Mesendoderm (in vitro differentiated cells): ENCODE data around the gene LYST.
"Not testable (repeated sequence)": the region's sequence is repeated elsewhere in the genome, so short reads cannot be mapped to it uniquely, and the experiment has no call there.

Source experiments
- DNase-seq: peaks from one replicate; pipeline ENCODE4 v3.0.0; 2013
- H2AK5ac ChIP-seq: 2 replicates; pipeline ENCODE4 v1.6.1; 2013; ENCODE audit warnings: low read length, inconsistent platforms
- H2BK120ac ChIP-seq: 2 replicates; pipeline ENCODE4 v1.6.1; 2013; ENCODE audit warnings: low read depth, mild to moderate bottlenecking, low read length, moderate library complexity, mixed read lengths
- H2BK15ac ChIP-seq: replicated peaks from 2 replicates; pipeline ENCODE4 v1.6.1; 2013; ENCODE audit warnings: low read depth, mild to moderate bottlenecking, moderate library complexity
- H2BK5ac ChIP-seq: 2 replicates; pipeline ENCODE4 v1.6.1; 2013; ENCODE audit warnings: low read length, inconsistent platforms
- H3K18ac ChIP-seq: 2 replicates; pipeline ENCODE4 v1.6.1; 2013; ENCODE audit warnings: mild to moderate bottlenecking, low read length, mixed read lengths
- H3K23ac ChIP-seq: one replicate; pipeline ENCODE4 v1.6.1; 2013; ENCODE audit warnings: low read length
- H3K27ac ChIP-seq: 2 replicates; pipeline ENCODE4 v1.5.1; 2013; ENCODE audit warnings: low read depth, mild to moderate bottlenecking, inconsistent platforms, low read length, moderate library complexity
- H3K27me3 ChIP-seq: 2 replicates; pipeline ENCODE4 v1.6.1; 2013; ENCODE audit warnings: low read length, control low read depth, mild to moderate bottlenecking, inconsistent platforms; ENCODE audit not compliant: insufficient read depth, poor library complexity
- H3K36me3 ChIP-seq: 2 replicates; pipeline ENCODE4 v1.6.1; 2013; ENCODE audit warnings: low read length, inconsistent platforms; ENCODE audit not compliant: control insufficient read depth, insufficient read depth
- H3K4ac ChIP-seq: one replicate; pipeline ENCODE4 v1.6.1; 2013; ENCODE audit warnings: low read depth, mild to moderate bottlenecking, low read length, moderate library complexity
- H3K4me1 ChIP-seq: 2 replicates; pipeline ENCODE4 v1.6.1; 2013; ENCODE audit warnings: low read depth, low read length, inconsistent platforms; ENCODE audit not compliant: control insufficient read depth
- H3K4me2 ChIP-seq: 2 replicates; pipeline ENCODE4 v1.6.1; 2013; ENCODE audit warnings: low read length
- H3K4me3 ChIP-seq: 2 replicates; pipeline ENCODE4 v1.5.1; 2013; ENCODE audit warnings: mild to moderate bottlenecking, low read length
- H3K56ac ChIP-seq: one replicate; pipeline ENCODE4 v1.6.1; 2013; ENCODE audit warnings: low read length
- H3K79me1 ChIP-seq: 2 replicates; pipeline ENCODE4 v1.6.1; 2013; ENCODE audit warnings: low read length, inconsistent platforms
- H3K79me2 ChIP-seq: 2 replicates; pipeline ENCODE4 v1.6.1; 2013; ENCODE audit warnings: mild to moderate bottlenecking, low read length; ENCODE audit not compliant: control insufficient read depth, insufficient read depth
- H3K9ac ChIP-seq: 2 replicates; pipeline ENCODE4 v1.6.1; 2013; ENCODE audit warnings: low read length, inconsistent platforms
- H4K5ac ChIP-seq: one replicate; pipeline ENCODE4 v1.6.1; 2013; ENCODE audit warnings: low read length
- H4K8ac ChIP-seq: one replicate; pipeline ENCODE4 v1.6.1; 2013; ENCODE audit warnings: low read depth, mild to moderate bottlenecking, control low read depth, low read length, moderate library complexity
- WGBS: extraction: QIAGEN DNeasy Blood & Tissue Kit; methylation state at CpG from one replicate; pipeline ENCODE4 v1.1.7; 2013; ENCODE audit warnings: low lambda C conversion rate, missing lambda C conversion rate; ENCODE audit not compliant: insufficient coverage; ENCODE audit errors: extremely low coverage; 5-methylcytosine and 5-hydroxymethylcytosine counted together

Gene LYST

DNA sequence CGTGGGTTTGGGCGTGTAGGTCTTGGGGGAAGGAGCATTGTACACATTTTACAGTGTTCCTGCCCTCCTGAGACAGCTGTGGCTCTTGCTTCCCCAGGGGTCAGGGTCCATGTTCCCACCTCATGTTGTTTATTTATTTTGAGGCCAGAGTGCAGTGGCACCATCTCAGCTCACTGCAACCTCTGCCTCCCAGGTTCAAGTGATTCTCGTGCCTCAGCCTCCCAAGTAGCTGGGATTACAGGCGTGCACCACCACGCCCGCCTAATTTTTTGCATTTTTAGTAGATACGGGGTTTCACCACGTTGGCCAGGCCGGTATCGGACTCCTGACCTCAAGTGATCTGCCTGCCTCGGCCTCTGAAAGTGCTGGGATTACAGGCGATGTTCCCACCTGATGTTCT is 219.2 kb downstream of the LYST start:
- not testable (repeated sequence) for H3K79me1 ChIP-seq, H3K79me2 ChIP-seq, H4K5ac ChIP-seq, H3K56ac ChIP-seq, H3K4ac ChIP-seq, H3K18ac ChIP-seq, H3K4me2 ChIP-seq, H3K23ac ChIP-seq, DNase-seq, H2BK120ac ChIP-seq, H4K8ac ChIP-seq, H3K27ac ChIP-seq, H3K36me3 ChIP-seq, H2BK15ac ChIP-seq, H3K9ac ChIP-seq, H3K27me3 ChIP-seq, H3K4me3 ChIP-seq, H2AK5ac ChIP-seq, H2BK5ac ChIP-seq
- WGBS, result no CpG with 5 or more reads among the region's 12 CpGs
- H3K4me1 ChIP-seq, result peaks cover 14% of the 10 kb centered on the region

DNA sequence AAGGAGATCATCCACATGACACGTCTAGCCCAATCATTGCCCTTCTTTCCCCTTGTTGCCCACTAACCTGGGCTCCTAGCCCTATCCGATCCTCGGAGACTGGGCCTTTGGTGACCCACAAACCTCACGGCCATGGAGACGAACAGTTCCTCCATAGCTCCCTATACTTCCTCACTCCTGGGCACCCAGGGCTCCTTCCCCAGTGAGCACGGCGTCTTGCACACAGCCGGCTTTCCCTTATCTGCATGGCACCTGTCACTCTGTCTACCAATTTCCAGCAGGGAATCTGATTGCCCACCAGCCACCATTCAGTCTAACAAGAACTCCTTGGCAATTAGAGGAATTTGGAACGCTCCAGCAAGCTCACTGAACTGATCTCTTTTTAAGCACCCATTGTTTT is 220.2 kb downstream of the LYST start:
- Histone ChIP-seq H3K4me3 (no peak overlapping the region), H3K4ac (no peak overlapping the region), H3K79me2 (peaks cover 2% of the 10 kb centered on the region), H3K23ac (no peak overlapping the region), H4K8ac (no peak overlapping the region), H4K5ac (no peak overlapping the region), H3K18ac (no peak overlapping the region), H2BK5ac (no peak overlapping the region), H3K56ac (no peak overlapping the region), H2BK15ac (no peak overlapping the region), H2AK5ac (no peak overlapping the region), H3K36me3 (no peaks in the 10 kb centered on the region), H3K79me1 (peaks cover 1% of the 10 kb centered on the region), H3K4me2 (no peak overlapping the region), H3K9ac (no peak overlapping the region), H3K4me1 (peaks cover 17% of the 10 kb centered on the region), H3K27ac (no peak overlapping the region), H2BK120ac (no peak overlapping the region), H3K27me3 (no peaks in the 10 kb centered on the region)
- DNase-seq, result no peak
- no CpG with 5 or more reads among the region's 9 CpGs for WGBS

DNA sequence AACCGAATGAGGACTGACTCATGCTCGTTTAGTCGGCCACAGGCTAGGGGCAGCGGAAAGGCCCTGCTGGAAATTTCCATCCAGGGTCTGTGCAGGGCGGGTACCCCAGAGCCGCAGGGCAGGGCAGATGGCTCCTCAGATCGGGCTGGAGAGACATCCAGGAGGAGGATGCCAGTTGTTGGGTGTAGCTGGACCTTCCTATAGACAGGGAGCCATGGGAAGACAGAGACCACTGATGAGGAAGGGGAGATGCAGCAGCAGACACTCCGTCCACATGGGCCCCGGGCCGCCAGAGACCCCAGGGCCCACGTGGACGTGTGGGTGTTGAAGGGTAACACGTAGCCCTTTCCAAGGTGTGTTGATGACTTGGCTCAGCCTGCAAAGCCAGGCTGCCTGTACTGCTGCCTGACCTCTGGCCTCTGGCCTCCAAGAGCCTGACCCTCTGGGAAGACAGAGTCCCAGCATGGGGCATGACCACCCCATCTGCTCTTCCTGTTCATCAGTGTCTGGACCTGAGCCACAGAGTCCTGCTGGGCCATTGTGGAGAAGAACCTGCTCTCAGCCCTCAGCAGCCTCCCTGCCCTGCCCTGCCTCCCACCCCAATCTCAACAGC is 221.9 kb downstream of the LYST start:
- Histone ChIP-seq H3K4ac (no peak overlapping the region), H2BK15ac (no peak overlapping the region), H3K36me3 (no peaks in the 10 kb centered on the region), H2AK5ac (no peak overlapping the region), H3K9ac (no peak overlapping the region), H4K8ac (no peak overlapping the region), H3K4me3 (no peak overlapping the region), H3K23ac (no peak overlapping the region), H3K79me1 (peaks cover 1% of the 10 kb centered on the region), H4K5ac (no peak overlapping the region), H3K27me3 (no peaks in the 10 kb centered on the region), H2BK120ac (no peak overlapping the region), H3K4me1 (peaks cover 17% of the 10 kb centered on the region), H3K56ac (no peak overlapping the region), H2BK5ac (no peak overlapping the region), H3K27ac (no peak overlapping the region), H3K18ac (no peak overlapping the region), H3K79me2 (peaks cover 2% of the 10 kb centered on the region), H3K4me2 (no peak overlapping the region)
- DNase-seq, result no peak
- WGBS, result no CpG with 5 or more reads among the region's 13 CpGs

DNA sequence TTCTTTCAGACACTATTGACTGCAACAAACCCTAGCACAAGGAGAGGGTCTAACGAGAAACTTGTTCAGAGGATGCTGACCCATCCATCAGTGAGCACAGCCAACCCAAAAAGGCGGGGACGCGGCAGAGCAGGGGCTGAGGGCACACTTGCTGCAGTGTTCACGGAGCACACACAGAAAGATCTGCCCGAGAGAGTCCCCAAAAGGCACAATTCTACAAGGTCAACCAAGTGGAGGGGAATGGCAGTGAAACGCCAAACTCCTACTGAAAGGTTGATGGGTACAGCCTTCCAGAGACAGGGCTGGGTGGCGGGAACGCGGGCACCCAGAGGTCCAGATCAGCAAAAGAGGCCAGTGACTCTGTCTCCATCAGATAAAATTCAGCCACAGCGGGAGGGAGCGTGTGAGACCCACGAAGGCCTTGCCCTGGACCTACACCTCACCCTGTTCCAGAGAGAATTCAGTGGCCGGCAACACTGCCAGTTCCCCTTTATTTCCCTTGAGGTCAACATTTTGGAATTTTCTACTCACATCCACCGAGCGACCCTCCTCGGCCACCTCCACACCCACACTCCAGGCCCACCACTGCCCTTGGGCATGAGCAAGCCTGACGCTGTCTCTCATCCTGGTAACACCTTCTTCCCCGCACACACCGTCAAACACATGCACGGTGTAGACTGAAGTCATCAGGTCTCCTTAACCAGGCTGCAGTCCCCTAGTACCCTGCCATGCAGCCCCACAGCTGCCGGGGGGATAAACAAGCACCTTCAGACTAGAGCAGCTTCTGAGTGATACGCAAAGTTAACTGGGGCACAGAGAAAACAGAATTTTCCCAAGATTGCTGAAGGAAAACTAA is 222.6 kb downstream of the LYST start:
- Histone ChIP-seq H3K36me3 (no peaks in the 10 kb centered on the region), H4K8ac (no peak overlapping the region), H3K27me3 (no peaks in the 10 kb centered on the region), H3K56ac (no peak overlapping the region), H3K9ac (no peak overlapping the region), H3K27ac (no peak overlapping the region), H3K4ac (no peak overlapping the region), H2BK15ac (no peak overlapping the region), H4K5ac (no peak overlapping the region), H2AK5ac (no peak overlapping the region), H3K79me2 (peaks cover 2% of the 10 kb centered on the region), H2BK5ac (no peak overlapping the region), H3K4me2 (no peak overlapping the region), H3K79me1 (peaks cover 1% of the 10 kb centered on the region), H3K18ac (no peak overlapping the region), H3K4me1 (peaks cover 17% of the 10 kb centered on the region), H2BK120ac (no peak overlapping the region), H3K23ac (no peak overlapping the region), H3K4me3 (no peak overlapping the region)
- no peak for DNase-seq
- no CpG with 5 or more reads among the region's 23 CpGs for WGBS

DNA sequence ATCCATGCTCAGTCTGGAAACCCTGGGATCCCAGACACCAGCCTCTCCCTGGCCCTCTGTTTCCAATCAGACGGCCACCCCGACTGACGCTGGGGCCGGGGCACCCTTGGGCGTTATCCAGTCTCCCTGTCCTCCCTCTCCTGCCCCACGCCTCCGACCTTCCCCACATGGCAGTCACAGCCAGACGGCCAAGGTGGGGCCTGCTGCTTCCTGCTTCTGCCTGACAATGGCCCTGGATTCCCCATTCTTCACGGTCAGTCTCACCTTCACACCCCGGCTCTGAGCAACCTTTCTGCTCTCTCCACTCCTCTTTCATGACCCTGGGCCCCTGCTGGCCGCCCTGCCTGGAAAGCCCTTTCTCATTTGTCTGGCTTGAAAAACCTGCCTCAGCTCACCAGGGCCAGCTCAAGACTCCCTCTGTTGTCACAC is 223.7 kb downstream of the LYST start:
- Histone ChIP-seq H3K4me1 (peaks cover 15% of the 10 kb centered on the region), H3K4me3 (no peak overlapping the region), H3K27ac (no peak overlapping the region), H3K36me3 (no peaks in the 10 kb centered on the region), H3K4me2 (no peak overlapping the region), H3K9ac (peak overlapping the region; percentile 32), H3K23ac (peak overlapping the region; percentile 6), H3K79me2 (peaks cover 2% of the 10 kb centered on the region), H3K18ac (no peak overlapping the region), H3K27me3 (no peaks in the 10 kb centered on the region), H3K4ac (no peak overlapping the region), H3K56ac (peak overlapping the region; percentile 73), H4K8ac (no peak overlapping the region), H3K79me1 (peaks cover 1% of the 10 kb centered on the region), H2BK15ac (no peak overlapping the region), H2BK120ac (no peak overlapping the region), H2BK5ac (peak overlapping the region; percentile 84), H4K5ac (no peak overlapping the region), H2AK5ac (no peak overlapping the region)
- no CpG with 5 or more reads among the region's 11 CpGs for WGBS
- peak; percentile 86 for DNase-seq
